Right ventricle myocardium superior (tissue), 1 donor: ENCODE measurements around the gene POLA1. TPM values are rescaled to one million over a fixed set of nuclear protein-coding genes. Genes with fewer than 3 reads are reported as not detected.
A peak's percentile ranks its signal among the peaks of the same experiment; 100 is the strongest.
"Not testable (repeated sequence)": the region's sequence is repeated elsewhere in the genome, so short reads cannot be mapped to it uniquely, and the experiment has no call there.

Experiments
- ATAC-seq: fragments of 200-7000 bp; cut with Tn5 transposase; one replicate; pipeline ENCODE4 v1.9.1; 2020; ENCODE audit warnings: mild to moderate bottlenecking; ENCODE audit not compliant: poor library complexity
- DNase-seq: peaks from one replicate; pipeline ENCODE4 v3.0.0-alpha.2; 2020
- intact Hi-C: fragments of 100-400 bp; cut with DNase I; formaldehyde crosslinking; loops from one replicate; pipeline ENCODE4 v1.11.2; 2022
- total RNA-seq: library from RNA; stranded (reverse); fragmentation: NEBNext Ultra II Directional; extraction: Animal tissue kit (Norgen Biotek cat#: 25700); gene quantifications from one replicate; pipeline ENCODE4 v1.2.1, GENCODE V29; 2021
- donor health status: DM: no; HTN: yes; CAD: no; lungs with severe emphysema.

Gene POLA1
- total RNA-seq, 1 donor from 2014 or later: 5.9 TPM

DNA sequence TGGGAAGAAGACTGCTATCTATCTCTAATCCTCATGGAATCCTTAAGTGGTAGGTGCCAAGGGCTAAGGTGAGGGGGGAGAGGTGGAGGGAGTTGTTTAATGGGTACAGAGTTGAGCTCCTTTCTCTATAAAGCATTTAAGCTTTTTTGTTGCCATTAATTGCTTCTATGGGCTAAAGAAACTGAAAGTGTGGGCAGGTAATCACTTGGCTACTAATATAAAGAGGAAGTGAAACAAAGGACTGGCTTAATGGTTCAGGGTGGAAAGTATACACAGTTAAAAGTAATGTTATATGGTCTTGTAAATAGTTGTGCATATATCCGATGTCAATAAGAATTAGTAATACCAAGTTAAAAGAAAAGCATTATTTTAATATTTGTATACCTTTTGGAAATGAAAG, 83.9 kb downstream of the POLA1 start:
- intact Hi-C loops: no loop called here
- DNase-seq (no peak), ATAC-seq (no peak)

DNA sequence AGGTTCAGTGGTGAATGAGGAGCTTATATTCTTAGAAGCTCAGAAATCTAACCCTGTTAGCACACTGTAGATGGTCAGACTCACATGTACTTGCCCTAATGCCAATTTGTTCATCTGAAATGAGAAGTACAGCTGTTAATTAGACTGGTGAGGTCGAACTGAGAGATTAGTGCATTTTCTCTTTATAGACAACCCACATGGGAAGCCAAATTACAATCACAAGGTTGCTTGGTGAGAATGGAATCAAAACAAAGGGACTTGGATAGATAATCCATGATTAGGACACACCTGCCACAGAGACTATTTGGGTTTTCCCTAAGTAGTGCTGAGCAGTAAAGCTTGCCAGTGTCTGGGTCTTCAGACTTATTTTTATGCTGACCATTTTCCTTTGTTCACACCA, 88.3 kb downstream of the POLA1 start:
- no peak for DNase-seq
- intact Hi-C loops: no loop called here
- no peak for ATAC-seq

DNA sequence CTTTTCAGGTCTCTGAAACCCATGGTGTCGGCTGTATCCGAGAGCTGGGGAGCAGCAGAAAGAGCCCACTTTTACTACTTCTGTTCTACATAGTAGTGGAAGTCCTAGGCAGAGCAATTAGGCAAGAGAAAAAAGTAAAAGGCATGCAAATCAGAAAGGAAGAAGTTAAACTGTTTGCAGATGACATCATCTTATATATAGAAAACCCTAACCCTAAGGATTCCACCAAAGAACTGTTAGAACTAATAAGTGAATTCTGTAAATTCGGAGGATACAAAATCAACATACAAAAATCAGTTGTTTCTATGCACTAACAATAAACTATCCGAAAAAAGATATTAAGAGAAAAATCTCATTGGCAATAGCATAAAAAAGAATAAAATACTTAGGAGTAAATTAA, 95.3 kb downstream of the POLA1 start:
- ATAC-seq (no peak), DNase-seq (no peak)
- intact Hi-C loops: no loop called here

DNA sequence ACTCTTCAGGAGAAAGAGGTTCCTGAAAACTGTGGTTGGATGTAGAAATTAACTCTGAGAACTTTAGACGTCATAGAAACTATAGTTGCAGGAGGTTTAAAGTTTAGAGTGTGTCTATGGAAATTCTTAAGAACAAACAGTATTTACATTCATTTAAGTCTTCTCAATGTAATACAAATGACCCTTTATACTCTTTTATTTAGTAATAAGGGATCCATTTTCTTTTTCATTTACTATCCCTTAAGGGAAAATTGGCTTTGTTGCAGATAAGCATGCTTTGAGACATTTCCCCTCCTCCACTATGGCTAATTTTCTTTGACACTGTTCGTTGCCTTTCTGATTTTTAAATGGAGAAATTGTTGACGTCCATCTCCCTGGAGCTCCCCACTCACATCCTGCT, 96.4 kb downstream of the POLA1 start:
- intact Hi-C loops: no loop called here
- ATAC-seq (no peak), DNase-seq (no peak)

DNA sequence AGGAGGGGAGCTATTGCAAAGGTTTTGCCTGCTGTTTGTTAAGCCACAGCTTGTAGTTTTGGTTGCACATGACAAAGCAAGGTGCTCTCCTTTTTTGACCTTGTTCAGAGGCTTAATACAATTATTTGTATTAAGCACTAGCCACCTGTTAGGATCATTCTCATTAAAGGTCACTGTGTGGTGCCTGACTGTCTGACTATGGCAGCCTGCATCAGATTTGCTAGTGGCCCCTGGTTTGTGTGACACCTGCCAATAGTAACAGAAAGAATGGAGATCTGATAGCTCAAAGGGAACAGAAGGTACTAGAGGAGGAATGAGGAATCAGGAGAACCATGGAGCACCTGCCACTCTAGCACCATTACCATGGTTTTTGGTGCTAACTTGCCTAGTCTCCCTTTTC, 102.5 kb downstream of the POLA1 start:
- no peak for DNase-seq
- intact Hi-C loops: no loop called here
- no peak for ATAC-seq

DNA sequence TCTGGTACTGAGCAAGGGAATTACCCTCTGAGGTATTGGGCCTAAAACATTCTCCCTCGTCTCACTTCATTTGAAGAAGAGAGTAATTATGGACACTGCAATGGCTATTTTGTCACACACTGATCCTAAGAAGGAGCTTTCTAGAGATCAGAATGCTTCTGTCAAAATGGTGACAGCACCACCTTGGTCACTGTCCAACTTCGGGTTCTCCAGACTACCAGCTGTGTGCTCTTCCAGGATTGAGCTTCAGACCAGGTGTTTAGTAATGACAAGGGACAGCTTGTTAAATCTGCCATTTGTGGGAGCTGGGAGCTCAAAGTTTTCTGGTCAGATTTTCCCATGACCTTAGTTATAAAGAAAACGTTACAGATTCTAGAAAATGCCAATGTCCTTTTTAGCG, 105.4 kb downstream of the POLA1 start:
- DNase-seq (no peak), ATAC-seq (peak; percentile 69)
- intact Hi-C loops: no loop called here

DNA sequence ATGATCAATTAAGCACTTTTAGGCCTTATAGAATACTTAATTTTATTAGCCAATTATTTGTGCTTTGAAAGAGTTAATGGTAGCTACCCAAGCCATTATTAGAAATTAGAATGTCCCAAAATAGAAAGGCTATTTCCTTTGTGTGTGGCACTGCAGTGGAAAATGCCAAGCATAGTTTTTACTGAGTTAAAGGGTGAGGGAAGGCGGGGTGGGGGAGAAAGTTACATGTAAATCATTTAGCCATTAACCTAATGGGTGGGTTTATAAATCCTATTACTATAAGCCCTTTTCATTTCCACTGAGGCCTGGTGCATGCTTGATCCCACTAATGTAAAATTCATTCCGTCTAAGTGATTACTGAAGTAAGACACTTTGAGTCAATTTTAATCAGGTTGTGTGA, 105.8 kb downstream of the POLA1 start:
- intact Hi-C loops: no loop called here
- peak; percentile 93 for ATAC-seq

DNA sequence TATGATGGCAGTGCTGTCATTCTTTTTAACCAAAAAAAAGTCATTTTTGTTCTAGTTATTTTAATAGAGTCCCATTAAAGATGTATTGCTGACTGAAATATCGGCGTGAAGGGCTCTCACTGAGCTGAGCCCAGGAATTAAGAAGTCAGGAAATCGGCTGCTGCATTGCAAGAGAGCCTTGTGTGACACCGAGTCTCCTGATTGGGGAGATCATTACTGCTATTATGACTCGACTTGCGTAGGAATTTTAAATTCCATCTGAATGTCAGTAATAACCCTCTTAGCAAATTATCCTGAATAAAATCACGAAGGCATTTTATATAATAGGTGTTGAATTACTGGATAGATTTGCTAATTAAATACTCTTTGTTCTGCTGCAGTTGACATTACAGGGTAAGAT, 111.5 kb downstream of the POLA1 start:
- ATAC-seq (no peak), DNase-seq (no peak)
- intact Hi-C loops: no loop called here

More for the DNA sequence above, 105.8 kb downstream of the POLA1 start:
- no peak for DNase-seq

DNA sequence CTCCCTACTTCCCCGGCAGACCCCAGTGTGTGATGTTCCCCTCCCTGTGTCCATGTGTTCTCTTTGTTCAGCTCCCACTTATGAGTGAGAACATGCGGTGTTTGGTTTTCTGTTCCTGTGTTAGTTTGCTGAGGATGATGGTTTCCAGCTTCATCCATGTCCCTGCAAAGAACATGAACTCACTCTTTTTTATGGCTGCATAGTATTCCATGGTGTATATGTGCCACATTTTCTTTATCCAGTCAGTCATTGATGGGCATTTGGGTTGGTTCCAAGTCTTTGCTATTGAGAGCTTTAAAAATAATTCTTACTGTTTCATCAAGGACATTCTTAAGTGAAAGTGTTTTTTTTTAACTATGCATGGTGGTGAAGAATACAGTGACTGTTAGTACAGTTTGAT, 126.1 kb downstream of the POLA1 start:
- ATAC-seq, DNase-seq, intact Hi-C loops: not testable (repeated sequence)

DNA sequence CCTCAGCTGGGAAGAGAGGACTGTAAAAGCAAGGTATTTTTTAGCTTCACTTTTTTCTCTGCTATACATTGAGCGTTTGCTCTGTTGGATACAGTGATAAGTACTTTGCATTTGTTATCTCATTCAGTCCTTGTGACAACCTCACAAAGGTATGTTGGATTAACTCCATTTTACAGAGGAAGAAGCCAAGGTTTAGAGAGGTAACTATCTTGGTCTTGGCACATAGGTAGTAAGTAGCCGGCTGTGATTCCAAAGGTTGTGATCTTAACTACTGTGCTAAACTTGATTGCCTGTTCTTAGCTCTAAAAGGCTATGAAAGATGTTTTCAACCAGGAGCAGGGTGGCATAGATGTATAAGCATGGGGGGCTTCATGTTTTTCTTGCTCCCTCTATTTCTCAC, 134.4 kb downstream of the POLA1 start:
- intact Hi-C loops: no loop called here
- DNase-seq: no peak
- no peak for ATAC-seq

DNA sequence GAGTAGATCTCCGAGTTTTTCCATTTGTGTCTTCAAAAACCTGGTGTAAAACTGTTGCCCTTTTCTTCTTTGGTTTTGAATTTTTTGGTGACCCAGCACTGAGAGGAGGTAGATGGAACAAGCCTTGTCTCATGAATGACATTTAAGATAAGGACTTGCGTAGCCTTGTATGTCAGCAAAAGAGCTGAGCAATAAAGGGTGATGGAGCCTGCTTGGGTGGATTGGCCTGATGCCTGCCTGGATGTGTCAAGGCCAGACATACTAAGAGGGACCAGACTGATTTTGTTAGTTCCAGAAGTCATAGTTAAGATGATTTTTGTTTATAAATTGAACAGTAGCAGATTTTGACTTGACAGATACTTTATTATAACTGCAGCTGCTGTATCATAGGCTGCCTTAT, 134.9 kb downstream of the POLA1 start:
- intact Hi-C loops: no loop called here
- ATAC-seq: no peak

DNA sequence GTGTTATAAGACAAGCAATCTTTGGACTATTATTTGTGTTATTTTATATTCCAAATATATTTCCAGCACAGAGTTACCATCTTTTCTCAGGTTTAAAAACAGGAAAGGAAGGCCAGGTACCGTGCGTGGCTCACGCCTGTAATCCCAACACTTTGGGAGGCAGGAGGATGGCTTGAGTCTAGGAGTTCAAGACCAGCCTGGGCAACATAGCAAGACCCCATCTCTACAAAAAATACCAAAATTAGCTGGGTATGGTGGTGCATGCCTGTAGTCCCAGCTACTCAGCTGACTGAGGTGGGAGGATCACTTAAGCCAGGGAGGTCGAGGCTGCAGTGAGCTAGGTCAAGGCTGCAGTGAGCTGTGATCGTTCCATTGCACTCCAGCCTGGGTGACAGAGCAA, 140.0 kb downstream of the POLA1 start:
- DNase-seq: no peak
- ATAC-seq: no peak
- intact Hi-C loops: no loop called here

More for the DNA sequence above, 134.9 kb downstream of the POLA1 start:
- no peak for DNase-seq

DNA sequence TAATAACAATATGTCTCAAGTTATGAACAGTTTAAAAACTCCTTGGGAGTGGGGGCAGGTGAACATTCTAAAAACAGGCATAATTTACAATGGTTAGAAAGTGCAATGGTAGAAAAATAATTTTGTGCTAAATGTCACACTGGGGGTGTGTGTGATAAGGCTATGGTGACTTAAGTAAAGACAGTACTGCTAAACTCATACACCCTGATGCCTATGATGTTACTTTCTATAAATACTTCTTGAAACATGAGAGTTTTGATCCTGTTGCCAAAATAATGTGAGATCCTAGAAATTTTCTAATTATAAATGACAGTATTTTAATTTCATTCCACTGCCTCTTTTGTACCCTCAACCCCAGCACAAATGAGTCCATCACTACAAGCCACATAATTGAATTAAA, 144.2 kb downstream of the POLA1 start:
- ATAC-seq (no peak), DNase-seq (no peak)
- intact Hi-C loops: no loop called here

DNA sequence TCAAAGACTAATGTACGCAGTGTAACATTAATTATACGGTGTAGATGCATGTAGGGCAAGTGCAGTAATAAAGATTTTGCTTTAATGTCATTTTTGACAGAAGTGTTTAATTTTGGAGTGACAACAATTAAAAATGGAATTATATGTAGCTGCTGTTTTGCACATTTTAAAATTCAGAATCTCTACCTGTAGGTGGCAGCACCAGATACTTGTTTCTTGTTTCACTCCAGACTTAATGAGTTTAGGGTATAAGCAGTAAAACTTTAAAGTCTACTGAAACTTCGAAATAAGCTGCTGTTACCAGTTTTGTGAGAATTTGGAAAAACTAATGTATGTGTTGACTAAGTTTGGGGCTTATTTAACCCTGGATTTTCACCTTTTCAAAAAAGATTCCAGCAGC, 144.9 kb downstream of the POLA1 start:
- no peak for DNase-seq
- ATAC-seq: no peak
- intact Hi-C loops: no loop called here

DNA sequence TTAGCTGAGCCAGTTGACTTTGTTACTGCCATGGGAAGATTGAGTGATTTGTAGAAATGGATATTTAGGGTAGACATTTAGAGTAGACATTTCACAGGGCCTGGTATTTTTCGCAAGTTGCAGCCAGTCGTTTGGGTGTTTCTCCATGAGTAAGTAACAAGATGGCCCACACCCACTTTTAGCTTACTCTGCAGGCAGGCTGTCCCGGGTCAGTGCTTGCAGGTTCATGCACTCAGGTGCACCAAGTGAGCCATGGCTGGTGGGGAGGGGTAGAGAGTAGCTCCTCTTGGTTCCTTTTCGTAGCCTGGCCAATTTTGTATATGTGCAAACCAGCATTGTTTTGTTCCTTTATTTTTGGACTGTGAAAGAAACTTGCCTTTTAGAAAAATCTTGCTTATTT, 145.6 kb downstream of the POLA1 start:
- DNase-seq (no peak), ATAC-seq (no peak)
- intact Hi-C loops: no loop called here

DNA sequence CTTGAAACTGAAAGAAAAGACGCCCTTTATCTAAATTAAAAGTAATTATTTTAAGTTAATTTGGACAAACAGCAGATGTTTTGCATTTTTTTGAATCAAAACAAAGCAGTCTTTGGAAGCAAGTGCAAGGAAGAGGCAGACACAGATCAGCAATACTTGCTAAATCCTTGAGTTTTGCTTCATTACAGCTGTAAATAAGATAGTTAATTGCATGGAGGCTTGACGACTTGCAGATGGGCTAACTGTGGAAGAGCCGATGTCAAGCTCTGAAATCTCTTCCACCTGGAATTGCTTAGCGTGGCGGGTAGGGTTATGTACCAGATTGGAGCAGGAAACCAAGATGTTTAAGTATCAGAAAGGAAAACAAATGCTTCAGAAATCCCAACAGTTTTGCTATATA, 148.8 kb downstream of the POLA1 start:
- DNase-seq: no peak
- intact Hi-C loops: loop anchor here (10.0 kb wide), 1 partner anchor 302 kb away; no protein-coding TSS in a partner anchor
- ATAC-seq: no peak

DNA sequence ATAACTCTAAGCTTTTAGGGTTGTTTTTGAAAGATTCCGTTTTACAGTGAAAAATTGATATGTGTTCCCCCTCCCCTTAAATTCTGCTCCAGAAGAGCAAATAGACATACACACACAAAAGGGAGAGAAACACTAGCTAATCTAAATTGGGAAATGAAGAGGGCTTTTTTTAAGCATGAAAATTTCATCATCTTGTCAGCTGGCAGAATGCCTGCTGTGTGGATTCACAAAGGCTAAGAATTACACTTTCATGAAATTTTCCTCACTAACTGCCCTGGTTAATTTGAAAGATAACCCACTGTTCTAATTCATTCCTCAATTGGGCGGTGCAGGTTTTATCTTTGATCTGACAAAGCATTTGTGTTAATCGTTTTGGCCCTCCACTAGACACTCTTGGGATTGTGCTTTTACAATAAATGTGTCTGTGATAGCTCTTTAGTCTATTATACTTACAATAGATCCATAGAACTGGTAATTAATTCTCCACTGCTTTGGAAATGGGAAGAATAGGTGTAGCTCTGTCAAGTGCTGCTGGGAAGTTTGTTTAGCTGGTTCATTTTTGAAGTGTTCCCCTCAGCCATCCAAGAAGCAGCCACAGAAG, 152.9 kb downstream of the POLA1 start:
- intact Hi-C loops: loop anchor here (10.0 kb wide), 1 partner anchor 298 kb away; no protein-coding TSS in a partner anchor
- no peak for DNase-seq

DNA sequence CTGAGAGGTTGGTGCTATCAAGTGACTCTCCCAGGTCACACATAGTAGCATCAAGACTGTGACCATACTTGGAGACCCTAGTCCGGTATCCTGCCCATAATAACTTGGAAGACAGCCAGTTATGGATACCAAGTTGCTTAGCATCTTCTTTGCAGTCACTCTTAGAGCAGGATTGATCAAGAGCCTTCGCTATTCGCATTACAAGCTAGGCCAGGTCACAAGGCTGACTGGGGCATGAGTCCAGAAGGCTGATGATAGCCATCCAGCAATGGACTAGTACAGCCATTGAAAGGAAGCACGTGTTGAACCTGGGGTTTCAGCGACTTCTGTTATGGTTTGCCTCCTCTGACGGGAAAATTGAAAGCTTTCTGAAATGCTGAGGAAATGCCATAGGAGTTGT, 157.6 kb downstream of the POLA1 start:
- DNase-seq: no peak
- intact Hi-C loops: no loop called here
- ATAC-seq: no peak

More for the DNA sequence above, 152.9 kb downstream of the POLA1 start:
- ATAC-seq: no peak

DNA sequence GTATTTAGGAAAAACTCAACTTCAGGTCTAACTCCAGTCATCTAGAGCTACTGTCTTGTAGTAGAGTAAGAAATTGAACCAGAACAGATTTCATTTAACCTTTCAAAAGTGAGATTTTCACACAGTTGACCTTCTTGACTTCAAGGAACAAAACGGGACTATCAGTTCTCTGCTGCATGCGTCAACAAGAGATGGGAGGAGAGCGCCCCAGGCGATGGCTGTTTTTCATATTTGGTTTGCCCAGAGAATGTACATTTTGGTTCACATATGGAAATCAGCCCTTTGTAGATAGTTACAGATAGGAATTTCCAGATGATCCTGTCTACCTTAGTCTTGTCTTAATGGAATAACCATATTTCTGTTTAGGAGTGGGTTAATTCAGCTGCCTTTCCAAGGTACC, 158.1 kb downstream of the POLA1 start:
- DNase-seq (no peak), ATAC-seq (no peak)
- intact Hi-C loops: no loop called here

DNA sequence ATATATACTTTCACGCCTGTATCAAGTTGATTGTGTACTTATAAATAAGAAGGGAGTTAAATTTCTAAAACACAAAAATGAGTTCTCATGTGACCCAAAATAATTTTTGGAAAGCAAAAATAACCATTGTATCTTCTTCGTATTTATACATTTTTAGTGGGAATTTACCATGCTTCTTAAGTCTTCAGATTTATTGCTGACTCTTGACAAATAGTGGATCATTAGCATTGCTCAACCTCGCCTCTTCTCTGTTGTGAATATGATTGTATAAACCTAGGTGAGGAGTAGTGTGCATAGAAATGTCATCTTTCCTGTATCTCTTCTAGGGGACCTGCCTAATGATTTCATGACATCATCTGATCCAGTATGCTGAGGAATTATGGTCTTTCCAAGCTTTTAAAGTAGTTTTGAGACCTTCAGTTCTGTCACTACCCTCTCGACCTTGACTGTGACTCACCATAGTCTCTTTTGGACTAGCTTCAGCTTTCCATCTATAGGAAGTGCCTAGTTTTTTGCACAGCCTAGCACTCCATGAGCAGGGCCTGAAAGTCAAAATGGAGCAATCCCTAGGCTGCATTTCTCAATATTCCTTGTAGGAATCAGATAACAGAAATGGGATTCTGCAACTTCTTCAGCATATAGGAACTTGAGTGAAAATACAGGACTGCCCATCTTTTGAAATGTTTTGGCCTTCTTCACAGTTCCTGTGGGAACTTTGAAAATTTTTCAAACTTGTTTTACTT, 164.5 kb downstream of the POLA1 start:
- DNase-seq (no peak), ATAC-seq (no peak)
- intact Hi-C loops: no loop called here
